ENCODE results near the gene SLC5A6.
A peak's percentile ranks its signal among the peaks of the same experiment; 100 is the strongest.

Gene SLC5A6

GRCh38 chr2:27214941-27215340, 2.9 kb upstream of the SLC5A6 start:
- POLR2A ChIA-PET = no interaction called here
- Histone ChIP-seq H3K27ac (ENCODE audit: extremely low read depth, low read depth, low read length) (no peak overlapping the region), H3K36me3 (ENCODE audit: control insufficient read depth in 2 of 2, insufficient read depth in 1 of 2, low read length in 2 of 2) (peaks cover 15 to 57% of the 10 kb centered on the region in 2 experiments; a peak in 2 of 3 replicates), H3K9me3 (ENCODE audit: control insufficient read depth, insufficient read depth, low read depth, low read length) (no peaks in the 10 kb centered on the region), H3K4me1 (ENCODE audit: control insufficient read depth, insufficient read depth, low read length) (peaks cover 2% of the 10 kb centered on the region; the same call in 1 of the 2 replicates), H3K4me3 (ENCODE audit: low read depth, low read length) (no peak overlapping the region)
- TF ChIP-seq, protein P1, sequence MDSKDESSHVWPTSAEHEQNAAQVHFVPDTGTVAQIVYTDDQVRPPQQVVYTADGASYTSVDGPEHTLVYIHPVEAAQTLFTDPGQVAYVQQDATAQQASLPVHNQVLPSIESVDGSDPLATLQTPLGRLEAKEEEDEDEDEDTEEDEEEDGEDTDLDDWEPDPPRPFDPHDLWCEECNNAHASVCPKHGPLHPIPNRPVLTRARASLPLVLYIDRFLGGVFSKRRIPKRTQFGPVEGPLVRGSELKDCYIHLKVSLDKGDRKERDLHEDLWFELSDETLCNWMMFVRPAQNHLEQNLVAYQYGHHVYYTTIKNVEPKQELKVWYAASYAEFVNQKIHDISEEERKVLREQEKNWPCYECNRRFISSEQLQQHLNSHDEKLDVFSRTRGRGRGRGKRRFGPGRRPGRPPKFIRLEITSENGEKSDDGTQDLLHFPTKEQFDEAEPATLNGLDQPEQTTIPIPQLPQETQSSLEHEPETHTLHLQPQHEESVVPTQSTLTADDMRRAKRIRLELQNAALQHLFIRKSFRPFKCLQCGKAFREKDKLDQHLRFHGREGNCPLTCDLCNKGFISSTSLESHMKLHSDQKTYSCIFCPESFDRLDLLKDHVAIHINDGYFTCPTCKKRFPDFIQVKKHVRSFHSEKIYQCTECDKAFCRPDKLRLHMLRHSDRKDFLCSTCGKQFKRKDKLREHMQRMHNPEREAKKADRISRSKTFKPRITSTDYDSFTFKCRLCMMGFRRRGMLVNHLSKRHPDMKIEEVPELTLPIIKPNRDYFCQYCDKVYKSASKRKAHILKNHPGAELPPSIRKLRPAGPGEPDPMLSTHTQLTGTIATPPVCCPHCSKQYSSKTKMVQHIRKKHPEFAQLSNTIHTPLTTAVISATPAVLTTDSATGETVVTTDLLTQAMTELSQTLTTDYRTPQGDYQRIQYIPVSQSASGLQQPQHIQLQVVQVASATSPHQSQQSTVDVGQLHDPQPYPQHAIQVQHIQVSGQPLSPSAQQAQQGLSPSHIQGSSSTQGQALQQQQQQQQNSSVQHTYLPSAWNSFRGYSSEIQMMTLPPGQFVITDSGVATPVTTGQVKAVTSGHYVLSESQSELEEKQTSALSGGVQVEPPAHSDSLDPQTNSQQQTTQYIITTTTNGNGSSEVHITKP (tag by site-specific recombination; IDR thresholded peaks at IDR 0.05) = no peak
- TF ChIP-seq SETDB1 (IDR thresholded peaks at IDR 0.05; ENCODE audit: insufficient read length, low read length) (no peak), ZNF518A (tag by site-specific recombination; conservative IDR thresholded peaks at IDR 0.05; ENCODE audit: low read depth) (no peak)
- TF ChIP-seq, protein P2, sequence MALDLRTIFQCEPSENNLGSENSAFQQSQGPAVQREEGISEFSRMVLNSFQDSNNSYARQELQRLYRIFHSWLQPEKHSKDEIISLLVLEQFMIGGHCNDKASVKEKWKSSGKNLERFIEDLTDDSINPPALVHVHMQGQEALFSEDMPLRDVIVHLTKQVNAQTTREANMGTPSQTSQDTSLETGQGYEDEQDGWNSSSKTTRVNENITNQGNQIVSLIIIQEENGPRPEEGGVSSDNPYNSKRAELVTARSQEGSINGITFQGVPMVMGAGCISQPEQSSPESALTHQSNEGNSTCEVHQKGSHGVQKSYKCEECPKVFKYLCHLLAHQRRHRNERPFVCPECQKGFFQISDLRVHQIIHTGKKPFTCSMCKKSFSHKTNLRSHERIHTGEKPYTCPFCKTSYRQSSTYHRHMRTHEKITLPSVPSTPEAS (tag by site-specific recombination; IDR thresholded peaks at IDR 0.05) = no peak
- CTCF ChIA-PET = interaction anchor here (0.9 kb wide), 1 partner anchor 130 kb away, joined by 3 read pairs; no protein-coding TSS in a partner anchor

GRCh38 chr2:27212626-27213471, 781 bp upstream of the SLC5A6 start:
- ChIA-PET POLR2A (interaction anchor here (1.0 to 1.4 kb wide), 2 partner anchors 78 to 81 kb away, joined by 3 to 4 read pairs; partner anchors contain the start of gene PREB), CTCF (interaction anchor here (0.5 to 0.6 kb wide), 2 partner anchors 93 to 122 kb away, joined by 3 to 4 read pairs; no protein-coding TSS in a partner anchor)
- no peaks in the 10 kb centered on the region for H3K9me3 ChIP-seq (ENCODE audit: control insufficient read depth, insufficient read depth, low read depth, low read length)
- peak overlapping the region; percentile 88 for H3K27ac ChIP-seq (ENCODE audit: extremely low read depth, low read depth, low read length)
- peak overlapping the region; percentile 93 for H3K4me3 ChIP-seq (ENCODE audit: low read depth, low read length)
- H3K4me1 ChIP-seq (ENCODE audit: control insufficient read depth, insufficient read depth, low read length) = peaks cover 2% of the 10 kb centered on the region; the same call in 1 of the 2 replicates
- peaks cover 6 to 59% of the 10 kb centered on the region in 2 experiments; a peak in 2 of 3 replicates for H3K36me3 ChIP-seq (ENCODE audit: control insufficient read depth in 2 of 2, insufficient read depth in 1 of 2, low read length in 2 of 2)
- TF ChIP-seq ZBTB44 (tag by site-specific recombination; IDR thresholded peaks at IDR 0.05) (no peak), ZIC2 (tag by site-specific recombination; IDR thresholded peaks at IDR 0.05) (no peak), ZNF776 (tag by site-specific recombination; IDR thresholded peaks at IDR 0.05; ENCODE audit: borderline replicate concordance) (no peak), ZBTB17 (tag by site-specific recombination; IDR thresholded peaks at IDR 0.05) (peak; percentile 74), ZNF830 (tag by site-specific recombination; IDR thresholded peaks at IDR 0.05; ENCODE audit: low read depth) (no peak)
- TF ChIP-seq, protein P3, sequence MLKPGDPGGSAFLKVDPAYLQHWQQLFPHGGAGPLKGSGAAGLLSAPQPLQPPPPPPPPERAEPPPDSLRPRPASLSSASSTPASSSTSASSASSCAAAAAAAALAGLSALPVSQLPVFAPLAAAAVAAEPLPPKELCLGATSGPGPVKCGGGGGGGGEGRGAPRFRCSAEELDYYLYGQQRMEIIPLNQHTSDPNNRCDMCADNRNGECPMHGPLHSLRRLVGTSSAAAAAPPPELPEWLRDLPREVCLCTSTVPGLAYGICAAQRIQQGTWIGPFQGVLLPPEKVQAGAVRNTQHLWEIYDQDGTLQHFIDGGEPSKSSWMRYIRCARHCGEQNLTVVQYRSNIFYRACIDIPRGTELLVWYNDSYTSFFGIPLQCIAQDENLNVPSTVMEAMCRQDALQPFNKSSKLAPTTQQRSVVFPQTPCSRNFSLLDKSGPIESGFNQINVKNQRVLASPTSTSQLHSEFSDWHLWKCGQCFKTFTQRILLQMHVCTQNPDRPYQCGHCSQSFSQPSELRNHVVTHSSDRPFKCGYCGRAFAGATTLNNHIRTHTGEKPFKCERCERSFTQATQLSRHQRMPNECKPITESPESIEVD (tag by site-specific recombination; IDR thresholded peaks at IDR 0.05) = no peak
- TF ChIP-seq, protein P2 (tag by site-specific recombination; IDR thresholded peaks at IDR 0.05) = no peak
